CD4-positive, CD25-positive, alpha-beta regulatory T cell (primary cell): ENCODE data around the gene INSIG2. TPM values are rescaled to one million over a fixed set of nuclear protein-coding genes. Genes with fewer than 3 reads are reported as not detected.

Source experiments
- ATAC-seq, 2 donors: fragments of 150-1000 bp; cut with Tn5 transposase; one replicate each; pipeline ENCODE4 v1.10.0; 2021; ENCODE audit warnings: low read depth in 2 of 2, moderate number of reproducible peaks in 2 of 2, moderate library complexity in 1 of 2
- DNase-seq, 3 donors: peaks; one replicate each; pipeline versions ENCODE4 v3.0.0 to v3.0.0-alpha.2; 2012 to 2022; ENCODE audit warnings: mixed read lengths in 1 of 3
- H3K27ac ChIP-seq: one replicate; pipeline ENCODE4 v1.7.0; 2013; ENCODE audit warnings: mild to moderate bottlenecking, low read length; ENCODE audit not compliant: insufficient read depth, poor library complexity, severe bottlenecking
- H3K27me3 ChIP-seq: one replicate; pipeline ENCODE4 v1.7.0; 2013; ENCODE audit warnings: low read length; ENCODE audit not compliant: control insufficient read depth, insufficient read depth
- H3K36me3 ChIP-seq: one replicate; pipeline ENCODE4 v1.7.0; 2013; ENCODE audit warnings: mild to moderate bottlenecking, low read length, moderate library complexity; ENCODE audit not compliant: control insufficient read depth, insufficient read depth
- H3K4me1 ChIP-seq: 2 replicates; pipeline ENCODE4 v1.7.0; 2013; ENCODE audit warnings: mild to moderate bottlenecking, low read length; ENCODE audit not compliant: insufficient read depth, control insufficient read depth, poor library complexity, severe bottlenecking
- H3K4me3 ChIP-seq: one replicate; pipeline ENCODE4 v1.7.0; 2013; ENCODE audit warnings: low read depth, mild to moderate bottlenecking, low read length, moderate library complexity
- H3K9me3 ChIP-seq, 2 experiments: 1 replicate in 1 of 2; 2 replicates in 1 of 2; pipeline ENCODE4 v1.7.0; 2013; ENCODE audit warnings: low read length in 2 of 2, mild to moderate bottlenecking in 1 of 2, moderate library complexity in 1 of 2; ENCODE audit not compliant: control insufficient read depth in 2 of 2
- H3K27ac Mint-ChIP-seq, 3 donors: one replicate each; pipeline ENCODE4 v1.8.0; 2020 to 2022; ENCODE audit warnings: mild to moderate bottlenecking in 3 of 3, mixed read lengths in 3 of 3, moderate library complexity in 2 of 3
- H3K27me3 Mint-ChIP-seq: one replicate; pipeline ENCODE4 v1.8.0; 2022; ENCODE audit warnings: mild to moderate bottlenecking, mixed read lengths
- H3K36me3 Mint-ChIP-seq: one replicate; pipeline ENCODE4 v1.8.0; 2020; ENCODE audit warnings: mixed read lengths
- H3K4me1 Mint-ChIP-seq, 4 donors: one replicate each; pipeline ENCODE4 v1.8.0; 2020 to 2022; ENCODE audit warnings: mixed read lengths in 4 of 4, mild to moderate bottlenecking in 1 of 4
- H3K4me3 Mint-ChIP-seq, 4 donors: one replicate each; pipeline ENCODE4 v1.8.0; 2020 to 2022; ENCODE audit warnings: mild to moderate bottlenecking in 4 of 4, mixed read lengths in 4 of 4, moderate library complexity in 3 of 4
- H3K9me3 Mint-ChIP-seq, 7 donors: one replicate each; pipeline ENCODE4 v1.8.0; 2020 to 2022; ENCODE audit warnings: mixed read lengths in 7 of 7, mild to moderate bottlenecking in 3 of 7, moderate library complexity in 2 of 7
- polyA plus RNA-seq, 4 donors: library from polyadenylated mRNA; unstranded; fragments of 300-500 nt; fragmentation: Illumina TruSeq; gene quantifications; one replicate each; pipeline ENCODE4 v1.2.3, GENCODE V29; 2021
- total RNA-seq: library from RNA; stranded (reverse); gene quantifications from one replicate; pipeline ENCODE4 v1.2.3, GENCODE V29; 2022

The INSIG2 gene
- total and polyA plus RNA-seq, 5 donors from 2014 or later: 11.3 to 29.2 (median 28.7) TPM

GRCh38 chr2:118062048-118062447, 26.2 kb upstream of the INSIG2 start:
- Histone ChIP-seq H3K4me3 (no peak overlapping the region), H3K4me1 (no peaks in the 10 kb centered on the region), H3K9me3 (no peaks in the 10 kb centered on the region), H3K27me3 (peaks cover 10% of the 10 kb centered on the region), H3K36me3 (no peaks in the 10 kb centered on the region), H3K27ac (no peak overlapping the region)
- H3K36me3 Mint-ChIP-seq: no peaks in the 10 kb centered on the region
- H3K4me3 Mint-ChIP-seq: no peak overlapping the region
- H3K27ac Mint-ChIP-seq: no peak overlapping the region
- DNase-seq: no peak
- peaks cover 20% of the 10 kb centered on the region for H3K27me3 Mint-ChIP-seq
- H3K9me3 Mint-ChIP-seq: peaks cover 0 to 3% (median 0%) of the 10 kb centered on the region in 7 donors
- H3K4me1 Mint-ChIP-seq: peaks cover 0 to 2% (median under 1%) of the 10 kb centered on the region in 4 donors
- ATAC-seq: no peak

GRCh38 chr2:118062669-118063068, 25.6 kb upstream of the INSIG2 start:
- no peak for ATAC-seq
- H3K4me1 Mint-ChIP-seq: peaks cover 0 to 2% (median under 1%) of the 10 kb centered on the region in 4 donors
- H3K4me3 ChIP-seq: no peak overlapping the region

GRCh38 chr2:118065015-118065706, 23.1 kb upstream of the INSIG2 start:
- no peaks in the 10 kb centered on the region for H3K36me3 ChIP-seq
- peaks cover 0 to 3% (median 0%) of the 10 kb centered on the region in 7 donors for H3K9me3 Mint-ChIP-seq
- H3K27me3 ChIP-seq: peaks cover 12% of the 10 kb centered on the region
- H3K4me1 Mint-ChIP-seq: peaks cover 0 to 2% (median under 1%) of the 10 kb centered on the region in 4 donors
- ATAC-seq (no peak), DNase-seq (no peak)
- H3K27me3 Mint-ChIP-seq: peaks cover 18% of the 10 kb centered on the region
- no peaks in the 10 kb centered on the region for H3K36me3 Mint-ChIP-seq
- H3K4me3 ChIP-seq: no peak overlapping the region
- H3K9me3 ChIP-seq: no peaks in the 10 kb centered on the region
- H3K4me3 Mint-ChIP-seq: no peak overlapping the region
- H3K4me1 ChIP-seq: no peaks in the 10 kb centered on the region
- no peak overlapping the region for H3K27ac Mint-ChIP-seq
- H3K27ac ChIP-seq: no peak overlapping the region

More at GRCh38 chr2:118062669-118063068, 25.6 kb upstream of the INSIG2 start:
- H3K27me3 Mint-ChIP-seq: peaks cover 20% of the 10 kb centered on the region
- Histone ChIP-seq H3K27me3 (peaks cover 10% of the 10 kb centered on the region), H3K9me3 (no peaks in the 10 kb centered on the region), H3K27ac (no peak overlapping the region), H3K36me3 (no peaks in the 10 kb centered on the region), H3K4me1 (no peaks in the 10 kb centered on the region)
- H3K36me3 Mint-ChIP-seq: no peaks in the 10 kb centered on the region
- no peak overlapping the region for H3K4me3 Mint-ChIP-seq
- H3K27ac Mint-ChIP-seq: no peak overlapping the region
- no peak for DNase-seq
- H3K9me3 Mint-ChIP-seq: peaks cover 0 to 3% (median 0%) of the 10 kb centered on the region in 7 donors

GRCh38 chr2:118065921-118066511, 22.3 kb upstream of the INSIG2 start:
- no peaks in the 10 kb centered on the region for H3K36me3 ChIP-seq
- no peak for ATAC-seq
- H3K4me3 Mint-ChIP-seq: no peak overlapping the region
- no peak overlapping the region for H3K4me3 ChIP-seq
- no peaks in the 10 kb centered on the region for H3K36me3 Mint-ChIP-seq
- H3K9me3 Mint-ChIP-seq: peaks cover 0 to 3% (median 0%) of the 10 kb centered on the region in 7 donors
- peaks cover 12% of the 10 kb centered on the region for H3K27me3 ChIP-seq
- H3K9me3 ChIP-seq: no peaks in the 10 kb centered on the region
- DNase-seq: no peak
- no peaks in the 10 kb centered on the region for H3K4me1 ChIP-seq
- peaks cover 0 to 2% (median 0%) of the 10 kb centered on the region in 4 donors for H3K4me1 Mint-ChIP-seq
- H3K27me3 Mint-ChIP-seq: peaks cover 22% of the 10 kb centered on the region
- H3K27ac ChIP-seq: no peak overlapping the region
- H3K27ac Mint-ChIP-seq: no peak overlapping the region

- no peaks in the 10 kb centered on the region for H3K4me1 Mint-ChIP-seq
- no peaks in the 10 kb centered on the region for H3K36me3 Mint-ChIP-seq
- Histone ChIP-seq H3K4me1 (no peaks in the 10 kb centered on the region), H3K36me3 (no peaks in the 10 kb centered on the region), H3K27me3 (peaks cover 17% of the 10 kb centered on the region), H3K4me3 (no peak overlapping the region), H3K27ac (no peak overlapping the region), H3K9me3 (no peaks in the 10 kb centered on the region)
- H3K9me3 Mint-ChIP-seq: no peaks in the 10 kb centered on the region
- H3K27me3 Mint-ChIP-seq: peaks cover 49% of the 10 kb centered on the region
- DNase-seq (no peak), ATAC-seq (no peak)
- H3K4me3 Mint-ChIP-seq: no peak overlapping the region
- no peak overlapping the region for H3K27ac Mint-ChIP-seq
These were observed 10.5 kb upstream of the INSIG2 start for GRCh38 chr2:118077636-118078247.

- H3K4me3 Mint-ChIP-seq: no peak overlapping the region
- DNase-seq (no peak), ATAC-seq (no peak)
- H3K27me3 Mint-ChIP-seq: peaks cover 59% of the 10 kb centered on the region
- Histone ChIP-seq H3K27ac (no peak overlapping the region), H3K4me1 (no peaks in the 10 kb centered on the region), H3K4me3 (no peak overlapping the region), H3K9me3 (no peaks in the 10 kb centered on the region), H3K27me3 (peaks cover 13% of the 10 kb centered on the region), H3K36me3 (no peaks in the 10 kb centered on the region)
- no peak overlapping the region for H3K27ac Mint-ChIP-seq
- H3K36me3 Mint-ChIP-seq: no peaks in the 10 kb centered on the region
- H3K4me1 Mint-ChIP-seq: no peaks in the 10 kb centered on the region
- H3K9me3 Mint-ChIP-seq: no peaks in the 10 kb centered on the region
These were observed 9.5 kb upstream of the INSIG2 start for GRCh38 chr2:118078734-118079133.

- no peak for ATAC-seq
- Mint-ChIP-seq H3K36me3 (no peaks in the 10 kb centered on the region), H3K27ac (no peak overlapping the region), H3K9me3 (no peaks in the 10 kb centered on the region), H3K27me3 (peaks cover 37% of the 10 kb centered on the region), H3K4me3 (no peak overlapping the region), H3K4me1 (peaks cover 0 to 6% (median 0%) of the 10 kb centered on the region in 4 donors)
- Histone ChIP-seq H3K9me3 (no peaks in the 10 kb centered on the region), H3K4me1 (peaks cover 10% of the 10 kb centered on the region), H3K36me3 (no peaks in the 10 kb centered on the region), H3K4me3 (no peak overlapping the region), H3K27me3 (peaks cover 13% of the 10 kb centered on the region), H3K27ac (no peak overlapping the region)
- DNase-seq: no peak
These were observed 3.7 kb upstream of the INSIG2 start for GRCh38 chr2:118084491-118085089.
